ENCODE data around the gene YTHDF1.

GRCh38 chr20:63258781-63259180 lies 42.9 kb upstream of the YTHDF1 start:
- no peak for TF ChIP-seq CTCF (IDR thresholded peaks at IDR 0.05)
- no peak for TF ChIP-seq POLR2A (IDR thresholded peaks at IDR 0.05; ENCODE audit: low read depth)
- no peak for TF ChIP-seq POLR2AphosphoS5 (IDR thresholded peaks at IDR 0.05)

Data from esophagus muscularis mucosa (tissue), 3 donors.